Testis (tissue), 2 donors: ENCODE data around the gene C4orf50.

ENCODE experiments used
- POLR2A ChIP-seq: fragments of 450-650 bp; IDR thresholded peaks from one replicate; pipeline ENCODE4 v1.6.1; 2017; ENCODE audit warnings: antibody characterized with exemption, mild to moderate bottlenecking, moderate library complexity
- TF ChIP-seq, protein P1 (sequence below), 3 experiments: fragments of 450-650 bp in 2 of 3; fragments of 200-600 bp in 1 of 3; sonication (generic) in 1 of 3; IDR thresholded peaks; one replicate each; pipeline ENCODE4 v1.5.1; 2016 to 2019; ENCODE audit warnings: antibody characterized with exemption in 3 of 3, mild to moderate bottlenecking in 2 of 3, moderate library complexity in 1 of 3

DNA sequence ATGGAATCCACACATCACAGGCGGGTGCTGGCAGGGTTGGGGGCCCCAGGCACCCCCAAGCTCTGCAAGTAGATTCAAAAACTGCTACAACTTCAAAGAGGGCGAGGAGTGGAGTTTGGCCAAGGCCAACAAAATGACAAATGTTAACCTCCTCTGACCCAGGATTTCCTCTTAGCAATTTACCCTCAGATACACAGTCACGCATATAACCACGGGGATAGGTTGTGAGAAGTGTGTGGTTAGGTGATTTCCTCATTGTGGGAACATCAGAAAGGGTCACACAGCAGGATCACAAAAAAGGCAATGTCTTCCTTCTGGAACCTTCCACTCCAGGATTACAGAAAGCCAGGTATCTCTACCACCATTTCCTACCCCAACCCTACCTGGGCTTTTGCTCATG is 62.4 kb downstream of the C4orf50 start:
- TF ChIP-seq, protein P1, sequence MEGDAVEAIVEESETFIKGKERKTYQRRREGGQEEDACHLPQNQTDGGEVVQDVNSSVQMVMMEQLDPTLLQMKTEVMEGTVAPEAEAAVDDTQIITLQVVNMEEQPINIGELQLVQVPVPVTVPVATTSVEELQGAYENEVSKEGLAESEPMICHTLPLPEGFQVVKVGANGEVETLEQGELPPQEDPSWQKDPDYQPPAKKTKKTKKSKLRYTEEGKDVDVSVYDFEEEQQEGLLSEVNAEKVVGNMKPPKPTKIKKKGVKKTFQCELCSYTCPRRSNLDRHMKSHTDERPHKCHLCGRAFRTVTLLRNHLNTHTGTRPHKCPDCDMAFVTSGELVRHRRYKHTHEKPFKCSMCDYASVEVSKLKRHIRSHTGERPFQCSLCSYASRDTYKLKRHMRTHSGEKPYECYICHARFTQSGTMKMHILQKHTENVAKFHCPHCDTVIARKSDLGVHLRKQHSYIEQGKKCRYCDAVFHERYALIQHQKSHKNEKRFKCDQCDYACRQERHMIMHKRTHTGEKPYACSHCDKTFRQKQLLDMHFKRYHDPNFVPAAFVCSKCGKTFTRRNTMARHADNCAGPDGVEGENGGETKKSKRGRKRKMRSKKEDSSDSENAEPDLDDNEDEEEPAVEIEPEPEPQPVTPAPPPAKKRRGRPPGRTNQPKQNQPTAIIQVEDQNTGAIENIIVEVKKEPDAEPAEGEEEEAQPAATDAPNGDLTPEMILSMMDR (IDR thresholded peaks at IDR 0.05) = no peak
- TF ChIP-seq POLR2A = no peak
